Activated CD4-positive, alpha-beta T cell treated with anti-CD3 and anti-CD28 coated beads, Interleukin-2, amount 50 U/mL, for 1 hour (primary cell): ENCODE measurements around the gene SUCO.
A peak's percentile ranks its signal among the peaks of the same experiment; 100 is the strongest.
"Not testable (repeated sequence)": the region's sequence is repeated elsewhere in the genome, so short reads cannot be mapped to it uniquely, and the experiment has no call there.

Experiments used
- DNase-seq: peaks from one replicate; pipeline ENCODE4 v3.0.0-alpha.2; 2020

Gene SUCO

GRCh38 chr1:172532700-172533512, at the start of gene SUCO:
SUCO (plus strand) TSS chr1:172533150; CDS start chr1:172533436, 286 bp downstream.
- DNase-seq = peak; percentile 99

GRCh38 chr1:172483448-172483847, 49.5 kb upstream of the SUCO start:
- no peak for DNase-seq

- no peak for DNase-seq
Observed at GRCh38 chr1:172484252-172484651, 48.7 kb upstream of the SUCO start.

- no peak for DNase-seq
Observed at GRCh38 chr1:172485626-172486025, 47.3 kb upstream of the SUCO start.

- no peak for DNase-seq
Observed at GRCh38 chr1:172486805-172487454, 46.0 kb upstream of the SUCO start.

- DNase-seq = no peak
Observed at GRCh38 chr1:172487550-172487949, 45.4 kb upstream of the SUCO start.

GRCh38 chr1:172488393-172488792, 44.6 kb upstream of the SUCO start:
- no peak for DNase-seq

- DNase-seq = no peak
Observed at GRCh38 chr1:172489847-172490246, 43.1 kb upstream of the SUCO start.

- no peak for DNase-seq
Observed at GRCh38 chr1:172492421-172492820, 40.5 kb upstream of the SUCO start.

GRCh38 chr1:172494166-172494565, 38.8 kb upstream of the SUCO start:
- DNase-seq = no peak

- not testable (repeated sequence) for DNase-seq
Observed at GRCh38 chr1:172496127-172496526, 36.8 kb upstream of the SUCO start.

GRCh38 chr1:172496678-172497077, 36.3 kb upstream of the SUCO start:
- no peak for DNase-seq

GRCh38 chr1:172497230-172497629, 35.7 kb upstream of the SUCO start:
- no peak for DNase-seq

- no peak for DNase-seq
Observed at GRCh38 chr1:172498857-172499256, 34.1 kb upstream of the SUCO start.

- no peak for DNase-seq
Observed at GRCh38 chr1:172499636-172500141, 33.3 kb upstream of the SUCO start.

- no peak for DNase-seq
Observed at GRCh38 chr1:172500207-172500606, 32.7 kb upstream of the SUCO start.

GRCh38 chr1:172507741-172508140, 25.2 kb upstream of the SUCO start:
- DNase-seq = no peak

- no peak for DNase-seq
Observed at GRCh38 chr1:172510479-172510878, 22.5 kb upstream of the SUCO start.

- DNase-seq = no peak
Observed at GRCh38 chr1:172512591-172512990, 20.4 kb upstream of the SUCO start.

GRCh38 chr1:172513479-172513878, 19.5 kb upstream of the SUCO start:
- no peak for DNase-seq

GRCh38 chr1:172514108-172514507, 18.8 kb upstream of the SUCO start:
- DNase-seq = no peak

GRCh38 chr1:172515436-172515835, 17.5 kb upstream of the SUCO start:
- no peak for DNase-seq

- DNase-seq = no peak
Observed at GRCh38 chr1:172515927-172516326, 17.0 kb upstream of the SUCO start.

GRCh38 chr1:172517081-172517480, 15.9 kb upstream of the SUCO start:
- DNase-seq = no peak
